AG20443 (cell line): ENCODE data around the gene CHMP4A.

Source experiments
- DNase-seq: peaks from one replicate; pipeline ENCODE4 v3.0.0; 2012; ENCODE audit warnings: low spot score, mixed read lengths

The CHMP4A gene

GRCh38 chr14:24212924-24213865 is at the start of gene CHMP4A:
Gene CHMP4A (minus strand): TSS chr14:24213488. CDS start chr14:24213439, 49 bp downstream.
- DNase-seq: peak; percentile 97

GRCh38 chr14:24261969-24262327 is 48.7 kb upstream of the CHMP4A start:
- no peak for DNase-seq

DNA sequence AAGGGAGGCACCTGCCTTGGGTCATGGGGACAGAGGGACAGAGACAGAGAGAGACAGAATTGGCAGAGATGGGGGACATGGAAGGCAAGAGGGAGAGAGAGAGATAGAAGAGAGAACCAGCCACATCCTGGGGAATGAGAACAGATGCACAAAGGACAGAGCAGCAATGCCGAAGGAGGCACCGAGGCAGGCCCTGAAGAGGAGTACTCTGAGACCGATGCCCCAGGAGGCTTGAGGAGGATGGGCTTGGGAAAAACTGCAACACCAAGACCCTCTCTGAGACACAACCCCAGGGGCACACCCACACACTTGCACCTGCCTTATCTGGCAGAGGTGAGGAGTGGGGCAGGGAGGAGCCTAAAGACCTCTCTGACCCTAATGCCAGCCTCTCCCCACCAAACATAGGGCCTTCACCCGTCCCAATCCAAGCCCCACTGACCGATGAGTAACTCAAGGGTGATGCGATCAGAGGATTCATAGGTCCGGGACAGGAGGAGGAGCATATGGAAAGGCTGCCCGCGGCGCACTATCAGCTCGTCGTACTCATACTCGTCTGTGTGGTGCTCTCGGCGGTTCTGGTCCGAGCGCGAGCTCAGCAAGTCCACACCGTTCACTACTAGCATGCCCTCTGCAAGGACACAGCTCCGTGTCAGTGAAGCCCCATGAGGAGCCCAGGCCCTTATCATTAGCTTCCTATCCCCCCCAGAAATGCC is 48.1 kb upstream of the CHMP4A start:
- no peak for DNase-seq

DNA sequence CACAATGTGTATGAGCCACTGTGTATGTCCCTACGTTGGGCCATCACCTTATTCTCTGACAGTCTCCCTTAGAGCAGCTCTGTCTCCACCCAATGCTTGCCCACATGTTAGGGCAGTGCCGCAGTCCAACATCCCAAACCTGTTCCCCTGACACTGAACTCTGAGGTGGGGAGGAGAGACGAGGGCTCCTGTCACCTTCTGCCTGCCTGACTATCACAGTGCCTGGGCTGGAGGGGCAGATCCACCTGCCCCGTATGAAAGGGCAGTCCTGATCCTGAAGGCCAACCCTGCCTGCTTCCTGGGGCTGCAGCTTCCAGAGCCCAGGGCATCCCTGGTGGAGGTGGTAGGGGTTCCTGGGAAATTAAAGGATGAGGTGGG is 47.5 kb upstream of the CHMP4A start:
- DNase-seq: no peak

GRCh38 chr14:24260026-24260779 is 46.9 kb upstream of the CHMP4A start:
- DNase-seq: no peak

- DNase-seq: peak; percentile 90
Measured at GRCh38 chr14:24259282-24260025, 46.2 kb upstream of the CHMP4A start.

- no peak for DNase-seq
Measured at GRCh38 chr14:24258548-24259265, 45.4 kb upstream of the CHMP4A start.

DNA sequence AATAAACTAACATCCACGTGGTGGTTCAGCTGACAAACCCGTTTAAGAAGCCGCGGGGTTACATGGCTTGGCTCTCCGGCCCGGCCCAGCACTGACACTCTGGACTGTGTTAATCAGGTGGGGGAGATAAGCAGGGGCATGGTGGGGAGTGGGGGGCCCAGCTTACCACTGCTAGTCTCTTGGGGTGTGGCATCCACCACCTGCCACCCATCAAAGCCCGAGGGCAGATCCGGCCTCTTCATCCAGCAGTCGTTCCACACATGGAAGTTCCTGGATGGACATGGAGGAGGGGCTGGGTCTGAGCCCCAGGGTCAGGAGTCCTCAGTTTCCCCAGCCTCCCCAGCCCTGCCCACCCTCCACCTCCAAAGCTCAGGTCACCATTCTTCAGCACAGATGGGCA is 44.8 kb upstream of the CHMP4A start:
- no peak for DNase-seq

- peak; percentile 36 for DNase-seq
Measured at GRCh38 chr14:24256960-24257359, 43.7 kb upstream of the CHMP4A start.

- no peak for DNase-seq
Measured at GRCh38 chr14:24255931-24256711, 42.8 kb upstream of the CHMP4A start.

DNA sequence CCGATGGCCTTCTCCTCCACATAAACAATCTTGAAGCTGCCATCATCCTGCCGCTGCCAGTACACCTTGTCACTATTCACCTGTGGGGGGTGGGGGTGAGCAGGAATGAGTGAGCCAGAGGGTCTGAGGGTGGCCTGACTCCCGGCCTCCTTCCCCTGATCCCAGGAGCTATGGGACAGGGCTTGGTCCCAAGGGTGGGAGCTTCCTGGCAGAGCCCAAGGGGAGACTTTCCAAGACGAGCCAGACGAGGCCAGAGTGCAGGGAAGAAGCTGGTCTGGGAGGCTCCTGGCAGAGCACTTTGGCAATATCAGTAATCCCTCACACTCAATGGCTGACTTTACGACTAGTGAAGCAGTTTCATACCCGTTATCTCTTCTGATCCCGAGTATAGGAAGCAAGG is 42.1 kb upstream of the CHMP4A start:
- no peak for DNase-seq

DNA sequence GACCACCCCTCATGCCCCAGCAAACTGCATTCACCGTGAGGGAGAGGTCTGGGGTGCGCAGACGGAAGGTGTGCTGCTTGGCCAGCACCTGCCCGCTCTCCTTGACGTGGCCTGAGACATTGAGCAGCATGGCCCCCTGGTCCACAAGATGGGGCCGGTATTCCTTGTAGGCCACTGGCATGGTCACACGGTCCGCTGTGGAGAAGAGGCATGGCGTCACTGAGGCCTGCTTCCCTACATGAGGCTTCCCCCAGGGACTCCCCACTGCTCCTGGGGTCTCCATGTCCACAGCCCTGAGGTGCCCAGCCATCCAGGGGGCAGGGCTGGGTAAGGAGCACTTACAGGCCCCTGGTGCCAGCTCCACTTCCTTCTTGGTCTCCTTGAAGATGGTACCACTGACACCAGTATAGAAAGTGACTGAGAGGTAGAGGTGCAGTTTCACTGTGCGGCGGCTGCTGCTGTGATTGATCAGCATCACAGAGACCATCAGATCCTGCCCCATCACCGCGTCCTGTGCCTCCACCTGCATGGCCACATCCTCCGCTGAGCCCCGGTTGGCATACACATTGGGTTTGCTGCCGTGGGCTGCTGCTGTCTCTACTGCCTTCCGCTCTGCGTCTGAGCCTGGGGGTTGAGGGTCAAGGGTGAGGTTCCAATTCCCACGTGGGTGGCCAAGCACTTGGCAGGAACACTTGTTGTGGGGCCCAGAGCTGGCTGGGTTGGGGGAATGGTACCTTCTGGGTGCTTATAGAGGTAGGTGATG is 41.5 kb upstream of the CHMP4A start:
- DNase-seq: no peak

GRCh38 chr14:24253936-24254335 is 40.6 kb upstream of the CHMP4A start:
- DNase-seq: no peak

DNA sequence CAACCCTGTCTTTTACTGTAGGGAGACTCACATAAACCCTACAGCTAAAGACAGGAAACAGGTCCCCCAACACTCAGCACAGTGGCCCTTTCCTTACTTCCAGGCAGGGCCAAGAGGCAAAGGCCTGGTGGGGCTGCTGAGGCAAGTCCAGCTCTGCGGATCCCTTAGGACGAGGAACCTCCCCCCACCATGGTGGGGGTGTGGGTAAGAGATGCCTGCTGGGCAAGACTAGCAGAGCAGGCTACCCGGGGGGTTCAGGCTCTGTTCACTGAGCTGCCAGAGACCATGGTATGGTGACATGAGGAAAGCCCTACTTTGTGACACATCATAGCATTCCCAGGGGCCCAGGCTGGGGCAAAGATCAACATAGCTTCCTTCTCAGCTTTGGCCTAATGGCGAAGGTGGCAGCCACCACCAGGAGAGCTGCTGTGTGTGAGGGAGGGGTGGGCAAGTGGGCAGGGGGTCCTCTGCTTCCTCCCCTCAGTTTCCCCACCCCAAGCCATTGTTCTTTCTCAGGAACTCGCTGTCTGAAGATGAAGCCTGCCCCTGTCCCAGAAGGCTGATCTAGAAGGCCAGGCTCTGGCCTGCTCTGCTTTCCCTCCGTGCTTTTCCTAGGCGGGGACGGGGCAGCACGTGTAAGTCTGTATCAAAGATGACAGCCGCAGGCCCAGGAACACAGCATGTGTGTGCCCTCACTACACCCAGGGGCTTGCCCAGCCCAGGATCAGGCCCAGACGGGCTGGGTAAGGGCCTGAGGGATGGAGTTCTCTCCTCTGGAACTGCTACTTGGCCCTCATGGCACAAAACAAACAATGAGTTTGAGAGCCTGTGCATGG is 39.2 kb upstream of the CHMP4A start:
- no peak for DNase-seq

- peak; percentile 63 for DNase-seq
Measured at GRCh38 chr14:24251880-24252288, 38.6 kb upstream of the CHMP4A start.

- DNase-seq: no peak
Measured at GRCh38 chr14:24250354-24250753, 37.1 kb upstream of the CHMP4A start.

DNA sequence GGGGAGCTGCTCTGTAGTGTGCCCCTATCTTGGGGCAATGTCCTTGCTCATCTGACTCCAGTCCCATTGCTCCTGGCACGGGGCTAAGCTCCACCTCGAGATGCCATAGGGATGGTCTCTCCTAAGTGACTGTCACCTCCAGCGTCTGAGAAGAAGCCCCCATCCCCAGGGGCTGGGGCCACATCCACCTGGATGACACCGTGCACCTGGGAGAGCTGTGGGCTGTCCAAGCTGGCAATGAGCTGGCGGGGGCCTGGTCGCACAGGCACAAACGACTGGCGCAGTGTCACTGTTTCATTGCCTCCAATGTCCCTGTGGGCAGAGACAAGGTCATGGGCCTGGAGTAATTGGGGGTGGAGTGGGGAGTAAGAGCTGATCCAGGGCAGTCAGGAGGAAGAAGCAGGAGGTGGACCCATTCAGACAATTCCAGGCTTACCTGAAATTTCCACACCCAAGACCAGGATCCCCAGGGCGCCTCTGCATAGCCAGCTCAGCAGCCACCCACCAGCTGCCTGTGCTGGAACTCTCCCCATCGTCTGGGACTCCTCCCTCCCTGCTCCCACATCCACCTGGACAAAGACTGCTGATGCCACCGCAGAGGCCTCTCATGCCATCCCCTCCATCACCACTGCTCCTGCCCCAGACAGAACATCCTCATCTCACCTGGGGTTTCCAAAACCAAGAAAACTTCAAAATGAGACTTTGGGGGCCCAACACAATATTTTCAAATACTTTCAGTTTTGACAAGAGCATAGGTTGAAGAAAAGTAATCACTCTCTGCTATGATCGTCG is 36.1 kb upstream of the CHMP4A start:
- DNase-seq: no peak

DNA sequence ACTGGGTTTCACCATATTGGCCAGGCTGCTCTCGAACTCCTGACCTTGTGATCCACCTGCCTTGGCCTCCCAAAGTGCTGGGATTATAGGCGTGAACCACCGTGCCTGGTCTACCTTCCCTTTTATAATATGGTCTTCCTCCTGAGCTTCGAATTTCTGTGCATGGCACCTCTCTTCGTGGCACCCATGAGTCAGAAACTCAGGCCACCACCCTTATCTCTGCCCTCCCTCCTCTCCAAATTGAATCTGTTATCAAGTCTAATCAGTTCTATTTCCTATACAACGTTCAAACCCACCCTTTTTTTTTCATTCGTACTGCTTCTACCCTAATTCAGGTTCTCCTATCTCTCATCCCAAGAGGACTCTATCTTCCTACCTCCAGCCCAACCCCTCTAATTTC is 34.1 kb upstream of the CHMP4A start:
- DNase-seq: no peak
